Adrenal gland (tissue), 12 donors: Measurements from ENCODE around the gene TAGLN2. TPM values are rescaled to one million over a fixed set of nuclear protein-coding genes. Genes with fewer than 3 reads are reported as not detected.
A peak's percentile ranks its signal among the peaks of the same experiment; 100 is the strongest.

ENCODE experiments used
- DNase-seq, 7 donors: peaks; one replicate each; pipeline ENCODE4 v3.0.0-alpha.2; 2019 to 2020
- H3K27ac ChIP-seq, 5 donors: fragments of 200-600 bp; sonication (generic) in 4 of 5; 1 replicate in 3 of 5; 2 replicates in 2 of 5; pipeline versions ENCODE4 v1.5.1 to v1.8.0; 2016 to 2020; ENCODE audit warnings: mild to moderate bottlenecking in 1 of 5
- H3K27me3 ChIP-seq: fragments of 200-600 bp; 2 replicates; pipeline ENCODE4 v1.8.0; 2021
- H3K36me3 ChIP-seq, 2 donors: fragments of 200-600 bp; replicated peaks in 1 of 2; 1 replicate in 1 of 2; 2 replicates in 1 of 2; pipeline versions ENCODE4 v1.5.1 to v1.8.0; 2018 to 2022
- H3K4me1 ChIP-seq, 2 donors: fragments of 200-600 bp; replicated peaks in 1 of 2; 1 replicate in 1 of 2; 2 replicates in 1 of 2; pipeline versions ENCODE4 v1.5.1 to v1.8.0; 2018 to 2021
- H3K4me3 ChIP-seq, 4 donors: fragments of 200-600 bp; sonication (generic) in 3 of 4; one replicate each; pipeline ENCODE4 v1.5.1; 2016 to 2018
- H3K9me3 ChIP-seq, 3 donors: fragments of 200-600 bp; sonication (generic) in 1 of 3; replicated peaks in 1 of 3; 1 replicate in 2 of 3; 2 replicates in 1 of 3; pipeline versions ENCODE4 v1.5.1 to v1.8.0; 2016 to 2021
- CTCF ChIP-seq, 6 experiments: fragments of 450-650 bp in 4 of 6; fragments of 200-600 bp in 2 of 6; sonication (generic) in 1 of 6; IDR thresholded peaks; 1 replicate in 5 of 6; 2 replicates in 1 of 6; pipeline versions ENCODE4 v1.5.1 to v1.8.0; 2016 to 2021; ENCODE audit warnings: antibody characterized with exemption in 6 of 6, mild to moderate bottlenecking in 2 of 6, moderate library complexity in 1 of 6
- POLR2A ChIP-seq, 2 donors: fragments of 450-650 bp; IDR thresholded peaks; one replicate each; pipeline ENCODE4 v1.6.1; 2017; ENCODE audit warnings: antibody characterized with exemption in 2 of 2, mild to moderate bottlenecking in 2 of 2, moderate library complexity in 1 of 2
- WGBS, 4 donors: extraction: QIAGEN DNeasy Blood & Tissue Kit in 2 of 4; methylation state at CpG; one replicate each; pipeline versions ENCODE4 v1.1.5 to v1.1.7; 2013 to 2017; 5-methylcytosine and 5-hydroxymethylcytosine counted together
- intact Hi-C, 2 donors: fragments of 100-400 bp; cut with DNase I; formaldehyde crosslinking; loops; one replicate each; pipeline versions ENCODE4 v1.14.1 to v1.15.0; 2022 to 2023
- polyA plus RNA-seq, 3 donors: library from polyadenylated mRNA; stranded (reverse); fragments of 200-250 nt in 2 of 3; fragments of 350-450 nt in 1 of 3; fragmentation: Illumina TruSeq in 1 of 3; extraction: RNeasy Lipid Tissue Mini Kit (QIAGEN cat#74804) in 1 of 3; gene quantifications; one replicate each; pipeline ENCODE4 v1.2.3, GENCODE V29; 2013 to 2014
- total RNA-seq, 9 donors: library from RNA; depleted of rRNA in 4 of 9; stranded (reverse); fragments of >200 nt in 4 of 9; fragments of 120-200 nt in 1 of 9; fragmentation: NEBNext Ultra II Directional in 1 of 9; extraction: Animal tissue kit (Norgen Biotek cat#: 25700) in 1 of 9; gene quantifications; one replicate each; pipeline versions ENCODE4 v1.1.0 to v1.2.4, GENCODE V29; 2013 to 2023
- donor health status: healthy with polysubstance abuse.
- donor health status: Bipolar disorder and iron deficiency.
- donor health status: DM: yes; HTN: yes; CAD: no.
- donor health status: DM: no; HTN: no; CAD: no.
- donor health status: DM: no; HTN: no; CAD: no.
- donor health status: DM: yes; HTN: yes; CAD: no.

Gene TAGLN2
- total and polyA plus RNA-seq, 12 donors: 42.3 to 215 (median 143) TPM

GRCh38 chr1:159917533-159918351, 7.6 kb downstream of the TAGLN2 start:
- no peak for DNase-seq
- intact Hi-C loops: no loop called here
- Histone ChIP-seq H3K27ac (no peak overlapping the region), H3K36me3 (peaks cover 0 to 31% of the 10 kb centered on the region in 2 donors), H3K27me3 (no peaks in the 10 kb centered on the region), H3K4me1 (peaks cover 0 to 23% of the 10 kb centered on the region in 2 donors), H3K4me3 (no peak overlapping the region), H3K9me3 (no peaks in the 10 kb centered on the region)
- TF ChIP-seq POLR2A (IDR thresholded peaks at IDR 0.05) (no peak), CTCF (IDR thresholded peaks at IDR 0.05) (no peak)
- WGBS, 4 donors: 72 to 92% (median 86%) methylated on average over 5 of the region's 5 CpGs

- intact Hi-C loops: no loop called here
- TF ChIP-seq CTCF (IDR thresholded peaks at IDR 0.05) (no peak), POLR2A (IDR thresholded peaks at IDR 0.05) (no peak)
- WGBS, 4 donors: 49 to 66% (median 58%) methylated on average over 9 of the region's 9 CpGs
- Histone ChIP-seq H3K27me3 (no peaks in the 10 kb centered on the region), H3K4me3 (no peak overlapping the region), H3K27ac (peak overlapping the region in 1 of 5 donors; percentile 40), H3K4me1 (peaks cover 0 to 10% of the 10 kb centered on the region in 2 donors), H3K36me3 (peaks cover 0 to 31% of the 10 kb centered on the region in 2 donors), H3K9me3 (no peaks in the 10 kb centered on the region)
- peak in 2 of 7 donors; percentile 29 to 53 for DNase-seq
These were observed 8.9 kb downstream of the TAGLN2 start for GRCh38 chr1:159916242-159917051.

- Histone ChIP-seq H3K27me3 (no peaks in the 10 kb centered on the region), H3K9me3 (no peaks in the 10 kb centered on the region), H3K36me3 (peaks cover 0 to 31% of the 10 kb centered on the region in 2 donors), H3K27ac (peak overlapping the region in 1 of 5 donors; percentile 34), H3K4me1 (peaks cover 0 to 13% of the 10 kb centered on the region in 2 donors), H3K4me3 (no peak overlapping the region)
- TF ChIP-seq POLR2A (IDR thresholded peaks at IDR 0.05) (no peak), CTCF (IDR thresholded peaks at IDR 0.05) (no peak)
- 67 to 78% (median 72%) methylated on average over 5 of the region's 5 CpGs for WGBS, 4 donors
- DNase-seq: no peak
- intact Hi-C loops: no loop called here
These were observed 9.6 kb downstream of the TAGLN2 start for GRCh38 chr1:159915571-159916241.
